IMR-90 (cell line): ENCODE measurements around the gene RASIP1. TPM values are rescaled to one million over a fixed set of nuclear protein-coding genes. Genes with fewer than 3 reads are reported as not detected.

Experiments used
- ATAC-seq: fragments of 200-7000 bp; cut with Tn5 transposase; 2 replicates; pipeline ENCODE4 v1.9.1; 2020; ENCODE audit warnings: low read depth, mild to moderate bottlenecking, moderate library complexity
- BruUV-seq: library from RNA; stranded (reverse); fragments of 400-500 nt; replicated peaks from 2 replicates; lab custom pipeline; 2021; lab: Mats Ljungman, UMichigan
- CTCF ChIA-PET: fragments of 300-600 bp; formaldehyde crosslinking; extraction: SDS; loops from one replicate; lab custom pipeline; 2021; ENCODE audit warnings: antibody characterized with exemption; lab: Yijun Ruan, JAX
- POLR2A ChIA-PET: fragments of 300-600 bp; sonication (Branson Sonifier 250); formaldehyde crosslinking; loops from one replicate; lab custom pipeline; 2022; ENCODE audit warnings: antibody characterized with exemption; ENCODE audit not compliant: unreplicated experiment; lab: Charles Lee
- DNase-seq: peaks from one replicate; pipeline ENCODE4 v3.0.0; 2013
- H2AFZ ChIP-seq: replicated peaks from 2 replicates; pipeline ENCODE3; 2013; ENCODE audit warnings: low read length, mild to moderate bottlenecking; ENCODE audit not compliant: poor library complexity
- H2AK5ac ChIP-seq: 2 replicates; pipeline ENCODE4 v1.6.1; 2013; ENCODE audit warnings: low read depth, low read length, inconsistent platforms
- H2AK9ac ChIP-seq: replicated peaks from 2 replicates; pipeline ENCODE3; 2013; ENCODE audit warnings: mild to moderate bottlenecking, low read depth, low read length, moderate library complexity; ENCODE audit not compliant: poor library complexity
- H2BK120ac ChIP-seq: 2 replicates; pipeline ENCODE4 v1.6.1; 2013; ENCODE audit warnings: low read depth, low read length, inconsistent platforms
- H2BK15ac ChIP-seq: 3 replicates; pipeline ENCODE4 v1.6.1; 2013; ENCODE audit warnings: low read depth, low read length, inconsistent platforms
- H2BK20ac ChIP-seq: 2 replicates; pipeline ENCODE4 v1.6.1; 2013; ENCODE audit warnings: low read depth, mild to moderate bottlenecking, inconsistent platforms, low read length, moderate library complexity
- H2BK5ac ChIP-seq: 2 replicates; pipeline ENCODE4 v1.6.1; 2013; ENCODE audit warnings: mild to moderate bottlenecking, low read depth, low read length, inconsistent platforms; ENCODE audit not compliant: poor library complexity, severe bottlenecking
- H3K14ac ChIP-seq: replicated peaks from 2 replicates; pipeline ENCODE4 v1.6.1; 2013; ENCODE audit warnings: low read depth, low read length, inconsistent platforms
- H3K18ac ChIP-seq: 2 replicates; pipeline ENCODE4 v1.6.1; 2013; ENCODE audit warnings: low read depth, low read length, control low read depth
- H3K23ac ChIP-seq: 2 replicates; pipeline ENCODE4 v1.6.1; 2013; ENCODE audit warnings: low read depth, low read length, inconsistent platforms
- H3K27ac ChIP-seq: 2 replicates; pipeline ENCODE4 v1.5.1; 2013; ENCODE audit warnings: mild to moderate bottlenecking, control low read depth, low read length; ENCODE audit not compliant: insufficient read depth
- H3K27me3 ChIP-seq: 2 replicates; pipeline ENCODE4 v1.6.1; 2013; ENCODE audit warnings: low read length; ENCODE audit not compliant: control insufficient read depth, insufficient read depth
- H3K36me3 ChIP-seq: 2 replicates; pipeline ENCODE4 v1.6.1; 2013; ENCODE audit warnings: low read length, mixed read lengths; ENCODE audit not compliant: control insufficient read depth, insufficient read depth
- H3K4ac ChIP-seq: 2 replicates; pipeline ENCODE4 v1.6.1; 2013; ENCODE audit warnings: low read depth, low read length, inconsistent platforms
- H3K4me1 ChIP-seq: 2 replicates; pipeline ENCODE4 v1.6.1; 2013; ENCODE audit warnings: low read length, mixed read lengths; ENCODE audit not compliant: control insufficient read depth, insufficient read depth
- H3K4me2 ChIP-seq: 2 replicates; pipeline ENCODE4 v1.6.1; 2013; ENCODE audit warnings: low read depth, mild to moderate bottlenecking, control low read depth, low read length, moderate library complexity
- H3K4me3 ChIP-seq: 2 replicates; pipeline ENCODE4 v1.5.1; 2013; ENCODE audit warnings: low read depth, mild to moderate bottlenecking, control low read depth, low read length, moderate library complexity; ENCODE audit not compliant: insufficient read depth
- H3K56ac ChIP-seq: 2 replicates; pipeline ENCODE4 v1.6.1; 2013; ENCODE audit warnings: low read length, inconsistent platforms; ENCODE audit not compliant: insufficient read depth; ENCODE audit errors: extremely low read depth
- H3K79me1 ChIP-seq, 2 experiments: 2 replicates each; pipeline ENCODE4 v1.6.1; 2013; ENCODE audit warnings: low read length in 2 of 2, inconsistent platforms in 1 of 2, low read depth in 1 of 2
- H3K9ac ChIP-seq: 2 replicates; pipeline ENCODE4 v1.6.1; 2013; ENCODE audit warnings: low read depth, low read length, control low read depth
- H3K9me1 ChIP-seq: 2 replicates; pipeline ENCODE4 v1.6.1; 2013; ENCODE audit warnings: low read length, inconsistent platforms; ENCODE audit not compliant: insufficient read depth
- H3K9me3 ChIP-seq: 2 replicates; pipeline ENCODE4 v1.6.1; 2013; ENCODE audit warnings: low read length; ENCODE audit not compliant: control insufficient read depth, insufficient read depth
- H4K20me1 ChIP-seq: 2 replicates; pipeline ENCODE4 v1.6.1; 2013; ENCODE audit warnings: low read length, inconsistent platforms; ENCODE audit not compliant: insufficient read depth
- H4K5ac ChIP-seq: 2 replicates; pipeline ENCODE4 v1.6.1; 2013; ENCODE audit warnings: mild to moderate bottlenecking, low read depth, low read length, control low read depth
- H4K8ac ChIP-seq, 2 experiments: 2 replicates each; pipeline ENCODE4 v1.6.1; 2013; ENCODE audit warnings: low read depth in 2 of 2, low read length in 2 of 2, control low read depth in 1 of 2, inconsistent platforms in 1 of 2
- H4K91ac ChIP-seq: 2 replicates; pipeline ENCODE4 v1.6.1; 2013; ENCODE audit warnings: low read depth, low read length, inconsistent platforms; ENCODE audit not compliant: insufficient read depth
- BHLHE40 ChIP-seq: fragments of 150-350 bp; IDR thresholded peaks from 2 replicates; pipeline ENCODE4 v1.6.1; 2016; ENCODE audit warnings: mild to moderate bottlenecking, low read depth, low read length
- CEBPB ChIP-seq: IDR thresholded peaks from 2 replicates; pipeline ENCODE4 v1.6.1; 2012; ENCODE audit warnings: low read depth, low read length, improper control_type of control experiment
- CTCF ChIP-seq: conservative IDR thresholded peaks from 2 replicates; pipeline ENCODE4 v1.5.1; 2012; ENCODE audit warnings: mild to moderate bottlenecking, low read depth, low read length, improper control_type of control experiment
- FOS ChIP-seq: fragments of 150-350 bp; IDR thresholded peaks from 2 replicates; pipeline ENCODE4 v1.6.1; 2016; ENCODE audit warnings: low read depth, low read length
- POLR2A ChIP-seq: IDR thresholded peaks from 2 replicates; pipeline ENCODE4 v1.6.1; 2012; ENCODE audit warnings: mild to moderate bottlenecking, low read depth, low read length
- WGBS, 2 experiments: methylation state at CpG; one replicate each; pipeline versions ENCODE4 v1.1.5 to v1.1.7; 2013; ENCODE audit warnings: missing lambda C conversion rate in 2 of 2; ENCODE audit not compliant: insufficient read length in 1 of 2; ENCODE audit errors: extremely low coverage in 2 of 2; 5-methylcytosine and 5-hydroxymethylcytosine counted together
- dilution Hi-C: fragments of 300-500 bp; cut with HindIII; formaldehyde crosslinking; loops from one replicate; pipeline ENCODE4 v1.14.3; 2018; ENCODE audit warnings: low sequenced_read_pairs; ENCODE audit not compliant: unreplicated experiment
- in situ Hi-C: fragments of 300-500 bp; cut with MboI; formaldehyde crosslinking; loops from 3 replicates; pipeline ENCODE4 v1.14.3; 2019; ENCODE audit warnings: low sequenced_read_pairs, inconsistent platforms, mixed read lengths
- intact Hi-C: fragments of 100-400 bp; cut with micrococcal nuclease; formaldehyde crosslinking; loops from 2 replicates; pipeline ENCODE4 v1.10.0; 2022
- polyA plus RNA-seq, 3 experiments: library from polyadenylated mRNA; depleted of rRNA; stranded (reverse); fragments of >200 nt; gene quantifications; 2 replicates each; pipeline ENCODE4 v1.2.3, GENCODE V29; 2012; ENCODE audit warnings: low replicate concordance in 1 of 3
- total RNA-seq: library from RNA; depleted of rRNA; stranded (reverse); fragments of >200 nt; gene quantifications from 2 replicates; pipeline ENCODE4 v1.2.3, GENCODE V29; 2012

Gene RASIP1
- total and polyA plus RNA-seq, 2 of the 4 experiments (the other 2 are of a cell fraction) = 0.18 to 0.51 TPM

DNA sequence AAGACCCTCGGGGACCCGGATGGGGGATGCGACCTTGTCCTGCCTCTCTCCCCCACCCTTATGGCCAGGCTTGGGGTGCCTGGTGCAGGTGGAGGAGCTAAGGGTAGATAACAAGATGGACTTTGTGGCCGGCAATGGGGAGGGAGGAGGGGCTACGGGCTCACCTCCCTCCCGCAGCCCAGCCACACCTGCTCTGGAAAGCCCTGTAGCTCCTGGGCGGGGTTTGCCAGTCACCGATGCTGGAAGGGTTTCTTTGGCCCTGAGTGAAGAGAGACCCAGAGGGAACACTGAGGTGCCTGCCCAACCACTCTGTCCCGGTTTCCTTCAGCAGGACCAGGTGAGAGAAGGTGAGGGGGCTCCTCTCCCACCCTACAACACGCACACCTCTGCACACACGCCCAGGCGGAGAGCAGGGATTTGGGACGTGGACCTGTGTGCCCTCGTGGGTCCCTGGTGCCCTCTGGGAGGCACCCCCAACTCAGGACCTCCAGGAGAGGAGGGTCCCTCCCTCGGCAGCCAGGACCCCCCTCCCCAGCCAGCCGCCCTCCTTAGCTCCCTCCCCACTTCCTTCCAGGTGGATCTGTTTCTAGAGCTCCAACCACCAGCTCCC lies 44.6 kb downstream of the RASIP1 start, which contains the start of gene FUT2:
FUT2 (plus strand) TSS at position 229 of the 610 bp plus-strand sequence. CDS start 6,986 bp downstream, outside the sequence.
- Histone ChIP-seq H3K27ac (no peak within 1 kb of the TSS), H3K9me1 (no peaks in the 10 kb centered on the region), H3K27me3 (peaks cover 12% of the 10 kb centered on the region), H2AK9ac (peak within 1 kb of the TSS; percentile 55), H3K79me1 (no peaks in the 10 kb centered on the region), H3K36me3 (no peaks in the 10 kb centered on the region), H3K9ac (no peak within 1 kb of the TSS), H2BK20ac (no peak within 1 kb of the TSS), H2AK5ac (no peak within 1 kb of the TSS), H3K4me2 (no peak within 1 kb of the TSS; the same call in 1 of the 2 replicates), H3K4me3 (no peak within 1 kb of the TSS), H4K20me1 (no peaks in the 10 kb centered on the region), H2BK120ac (no peak within 1 kb of the TSS), H3K9me3 (no peaks in the 10 kb centered on the region), H4K91ac (no peak within 1 kb of the TSS), H2BK15ac (no peak within 1 kb of the TSS), H3K14ac (no peak within 1 kb of the TSS), H3K56ac (no peak within 1 kb of the TSS), H3K23ac (no peak within 1 kb of the TSS), H4K8ac (no peak within 1 kb of the TSS), H4K5ac (no peak within 1 kb of the TSS), H2BK5ac (no peak within 1 kb of the TSS), H2AFZ (peak within 1 kb of the TSS; percentile 84), H3K4ac (no peak within 1 kb of the TSS), H3K4me1 (peaks cover 4% of the 10 kb centered on the region), H3K18ac (no peak within 1 kb of the TSS)
- TF ChIP-seq POLR2A (no peak), CEBPB (no peak), FOS (no peak), BHLHE40 (no peak), CTCF (no peak)
- BruUV-seq = no TSS peak
- intact Hi-C loops (no loop called here), in situ Hi-C loops (no loop called here), dilution Hi-C loops (no loop called here)
- WGBS, 2 experiments = 43% methylated on average over 4 of the region's 16 CpGs; no CpG with 5 or more reads in 1 of the 2 experiments
- POLR2A ChIA-PET = no interaction called here
- DNase-seq = no peak
- CTCF ChIA-PET = interaction anchor here (1.0 kb wide), 1 partner anchor 15 kb away, joined by 3 read pairs; no protein-coding TSS in a partner anchor
- no peak for ATAC-seq
